Mesendoderm (in vitro differentiated cells): ENCODE data around the gene RIBC1.

ENCODE experiments used
- DNase-seq: peaks from one replicate; pipeline ENCODE4 v3.0.0; 2013
- H2AK5ac ChIP-seq: 2 replicates; pipeline ENCODE4 v1.6.1; 2013; ENCODE audit warnings: low read length, inconsistent platforms
- H2BK120ac ChIP-seq: 2 replicates; pipeline ENCODE4 v1.6.1; 2013; ENCODE audit warnings: low read depth, mild to moderate bottlenecking, low read length, moderate library complexity, mixed read lengths
- H2BK15ac ChIP-seq: replicated peaks from 2 replicates; pipeline ENCODE4 v1.6.1; 2013; ENCODE audit warnings: low read depth, mild to moderate bottlenecking, moderate library complexity
- H2BK5ac ChIP-seq: 2 replicates; pipeline ENCODE4 v1.6.1; 2013; ENCODE audit warnings: low read length, inconsistent platforms
- H3K18ac ChIP-seq: 2 replicates; pipeline ENCODE4 v1.6.1; 2013; ENCODE audit warnings: mild to moderate bottlenecking, low read length, mixed read lengths
- H3K23ac ChIP-seq: one replicate; pipeline ENCODE4 v1.6.1; 2013; ENCODE audit warnings: low read length
- H3K27ac ChIP-seq: 2 replicates; pipeline ENCODE4 v1.5.1; 2013; ENCODE audit warnings: low read depth, mild to moderate bottlenecking, inconsistent platforms, low read length, moderate library complexity
- H3K27me3 ChIP-seq: 2 replicates; pipeline ENCODE4 v1.6.1; 2013; ENCODE audit warnings: low read length, control low read depth, mild to moderate bottlenecking, inconsistent platforms; ENCODE audit not compliant: insufficient read depth, poor library complexity
- H3K36me3 ChIP-seq: 2 replicates; pipeline ENCODE4 v1.6.1; 2013; ENCODE audit warnings: low read length, inconsistent platforms; ENCODE audit not compliant: control insufficient read depth, insufficient read depth
- H3K4ac ChIP-seq: one replicate; pipeline ENCODE4 v1.6.1; 2013; ENCODE audit warnings: low read depth, mild to moderate bottlenecking, low read length, moderate library complexity
- H3K4me1 ChIP-seq: 2 replicates; pipeline ENCODE4 v1.6.1; 2013; ENCODE audit warnings: low read depth, low read length, inconsistent platforms; ENCODE audit not compliant: control insufficient read depth
- H3K4me2 ChIP-seq: 2 replicates; pipeline ENCODE4 v1.6.1; 2013; ENCODE audit warnings: low read length
- H3K4me3 ChIP-seq: 2 replicates; pipeline ENCODE4 v1.5.1; 2013; ENCODE audit warnings: mild to moderate bottlenecking, low read length
- H3K56ac ChIP-seq: one replicate; pipeline ENCODE4 v1.6.1; 2013; ENCODE audit warnings: low read length
- H3K79me1 ChIP-seq: 2 replicates; pipeline ENCODE4 v1.6.1; 2013; ENCODE audit warnings: low read length, inconsistent platforms
- H3K79me2 ChIP-seq: 2 replicates; pipeline ENCODE4 v1.6.1; 2013; ENCODE audit warnings: mild to moderate bottlenecking, low read length; ENCODE audit not compliant: control insufficient read depth, insufficient read depth
- H3K9ac ChIP-seq: 2 replicates; pipeline ENCODE4 v1.6.1; 2013; ENCODE audit warnings: low read length, inconsistent platforms
- H4K5ac ChIP-seq: one replicate; pipeline ENCODE4 v1.6.1; 2013; ENCODE audit warnings: low read length
- H4K8ac ChIP-seq: one replicate; pipeline ENCODE4 v1.6.1; 2013; ENCODE audit warnings: low read depth, mild to moderate bottlenecking, control low read depth, low read length, moderate library complexity
- WGBS: extraction: QIAGEN DNeasy Blood & Tissue Kit; methylation state at CpG from one replicate; pipeline ENCODE4 v1.1.7; 2013; ENCODE audit warnings: low lambda C conversion rate, missing lambda C conversion rate; ENCODE audit not compliant: insufficient coverage; ENCODE audit errors: extremely low coverage; 5-methylcytosine and 5-hydroxymethylcytosine counted together

Gene RIBC1

DNA sequence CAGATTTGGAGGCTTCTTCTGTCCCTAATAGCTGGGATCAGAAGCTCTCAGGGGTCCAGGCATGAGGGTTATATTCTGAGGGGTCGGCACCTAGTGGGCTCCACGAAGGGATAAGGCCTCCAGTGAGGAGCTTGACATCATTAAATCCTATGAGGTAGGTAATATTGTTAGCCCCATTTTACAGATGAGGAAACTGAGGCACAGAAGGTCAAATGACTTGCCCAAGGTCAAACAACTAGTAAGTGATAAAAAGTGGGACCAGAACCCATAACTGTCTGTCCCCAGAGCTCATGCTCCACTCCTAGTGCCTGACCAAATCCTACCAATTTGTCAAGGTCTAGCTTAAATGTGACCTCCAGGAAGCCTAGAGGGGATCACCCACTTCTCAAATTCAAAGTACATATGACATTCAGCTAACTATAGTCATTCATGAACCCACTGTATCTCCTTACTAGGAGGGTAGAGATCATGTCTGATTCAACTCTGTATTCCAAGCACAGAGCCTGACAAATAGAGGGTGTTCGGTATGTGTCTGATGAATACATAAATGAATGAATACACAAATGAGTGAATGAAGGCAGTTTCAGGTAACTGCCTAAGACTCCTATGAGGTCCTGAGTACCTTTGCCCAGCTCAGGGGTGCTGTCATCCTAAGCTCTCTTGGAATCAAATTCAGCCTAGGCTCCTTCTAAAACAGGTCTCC is 43.5 kb upstream of the RIBC1 start:
- Histone ChIP-seq H3K4ac (no peak overlapping the region), H3K4me2 (no peak overlapping the region), H3K18ac (no peak overlapping the region), H2AK5ac (no peak overlapping the region), H3K79me2 (no peaks in the 10 kb centered on the region), H4K5ac (no peak overlapping the region), H3K36me3 (peaks cover 5% of the 10 kb centered on the region), H4K8ac (no peak overlapping the region), H3K23ac (no peak overlapping the region), H3K79me1 (no peaks in the 10 kb centered on the region), H2BK5ac (no peak overlapping the region), H2BK15ac (no peak overlapping the region), H2BK120ac (no peak overlapping the region), H3K9ac (no peak overlapping the region), H3K4me1 (no peaks in the 10 kb centered on the region), H3K27ac (no peak overlapping the region), H3K4me3 (no peak overlapping the region), H3K27me3 (no peaks in the 10 kb centered on the region), H3K56ac (no peak overlapping the region)
- no peak for DNase-seq
- no CpG with 5 or more reads among the region's 3 CpGs for WGBS

DNA sequence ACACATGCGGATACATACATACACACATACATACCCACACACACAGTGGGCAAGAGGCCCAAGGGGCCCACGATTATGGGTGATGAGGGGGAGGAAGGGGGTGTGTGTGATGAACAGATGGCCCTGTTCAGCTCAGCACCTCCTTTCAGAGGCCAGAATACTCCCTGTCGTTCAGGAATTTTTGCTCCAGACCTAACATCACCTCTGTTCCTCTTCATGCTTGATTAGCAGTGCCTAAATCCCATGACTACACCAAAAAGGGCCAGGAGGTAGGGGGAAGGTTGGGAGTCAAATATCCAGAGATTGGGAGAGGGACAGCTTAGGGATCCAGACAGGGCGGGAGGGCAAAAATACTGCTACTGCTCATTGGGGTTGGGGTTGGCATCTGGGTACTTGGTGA is 42.9 kb upstream of the RIBC1 start:
- Histone ChIP-seq H2BK15ac (no peak overlapping the region), H2BK5ac (no peak overlapping the region), H3K27me3 (no peaks in the 10 kb centered on the region), H2AK5ac (no peak overlapping the region), H2BK120ac (no peak overlapping the region), H4K8ac (no peak overlapping the region), H3K4ac (no peak overlapping the region), H3K36me3 (peaks cover 5% of the 10 kb centered on the region), H4K5ac (no peak overlapping the region), H3K56ac (no peak overlapping the region), H3K79me1 (no peaks in the 10 kb centered on the region), H3K4me2 (no peak overlapping the region), H3K79me2 (no peaks in the 10 kb centered on the region), H3K18ac (no peak overlapping the region), H3K4me1 (no peaks in the 10 kb centered on the region), H3K9ac (no peak overlapping the region), H3K4me3 (no peak overlapping the region), H3K23ac (no peak overlapping the region), H3K27ac (no peak overlapping the region)
- no CpG with 5 or more reads among the region's 4 CpGs for WGBS
- DNase-seq: no peak

DNA sequence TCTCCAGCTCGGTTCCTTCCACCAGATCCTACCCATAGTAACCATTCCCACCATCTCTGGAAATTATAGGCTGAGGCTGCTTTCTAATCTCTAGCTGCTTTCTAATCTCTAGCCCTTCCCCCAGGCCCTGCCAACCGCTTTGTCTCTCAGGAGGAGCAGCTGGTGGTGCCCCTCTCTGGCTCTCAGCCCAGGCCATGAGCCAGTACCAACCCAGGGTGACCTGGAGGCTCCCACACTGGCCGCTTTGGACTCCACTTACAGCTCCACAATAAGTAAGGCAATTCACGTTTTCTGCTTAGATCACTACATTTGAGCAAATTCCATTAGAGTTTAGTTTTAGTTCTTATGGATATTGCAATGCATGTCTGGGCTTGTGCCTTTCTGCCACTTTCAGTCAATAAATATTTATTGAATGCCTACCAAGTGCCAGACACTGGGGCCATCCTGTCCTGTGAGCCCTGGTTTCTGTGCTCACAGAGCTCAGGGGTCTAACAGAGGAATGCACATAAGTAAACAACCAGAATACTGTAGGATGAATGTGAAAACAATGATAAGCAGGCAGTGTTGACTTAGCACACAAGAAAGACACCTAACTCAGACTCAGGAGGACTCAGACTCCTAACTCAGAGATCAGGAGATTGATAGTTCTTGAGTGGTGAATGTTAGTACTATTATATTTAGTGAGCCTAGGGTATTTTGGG is 39.1 kb upstream of the RIBC1 start:
- WGBS: no CpG with 5 or more reads among the region's 4 CpGs
- Histone ChIP-seq H3K27ac (no peak overlapping the region), H3K36me3 (peaks cover 5% of the 10 kb centered on the region), H4K5ac (no peak overlapping the region), H4K8ac (no peak overlapping the region), H3K4ac (no peak overlapping the region), H2BK5ac (no peak overlapping the region), H3K23ac (no peak overlapping the region), H3K4me2 (no peak overlapping the region), H3K27me3 (no peaks in the 10 kb centered on the region), H3K18ac (no peak overlapping the region), H3K4me3 (no peak overlapping the region), H2AK5ac (no peak overlapping the region), H3K79me2 (no peaks in the 10 kb centered on the region), H3K56ac (no peak overlapping the region), H3K79me1 (no peaks in the 10 kb centered on the region), H2BK120ac (no peak overlapping the region), H3K4me1 (no peaks in the 10 kb centered on the region), H3K9ac (no peak overlapping the region), H2BK15ac (no peak overlapping the region)
- no peak for DNase-seq

DNA sequence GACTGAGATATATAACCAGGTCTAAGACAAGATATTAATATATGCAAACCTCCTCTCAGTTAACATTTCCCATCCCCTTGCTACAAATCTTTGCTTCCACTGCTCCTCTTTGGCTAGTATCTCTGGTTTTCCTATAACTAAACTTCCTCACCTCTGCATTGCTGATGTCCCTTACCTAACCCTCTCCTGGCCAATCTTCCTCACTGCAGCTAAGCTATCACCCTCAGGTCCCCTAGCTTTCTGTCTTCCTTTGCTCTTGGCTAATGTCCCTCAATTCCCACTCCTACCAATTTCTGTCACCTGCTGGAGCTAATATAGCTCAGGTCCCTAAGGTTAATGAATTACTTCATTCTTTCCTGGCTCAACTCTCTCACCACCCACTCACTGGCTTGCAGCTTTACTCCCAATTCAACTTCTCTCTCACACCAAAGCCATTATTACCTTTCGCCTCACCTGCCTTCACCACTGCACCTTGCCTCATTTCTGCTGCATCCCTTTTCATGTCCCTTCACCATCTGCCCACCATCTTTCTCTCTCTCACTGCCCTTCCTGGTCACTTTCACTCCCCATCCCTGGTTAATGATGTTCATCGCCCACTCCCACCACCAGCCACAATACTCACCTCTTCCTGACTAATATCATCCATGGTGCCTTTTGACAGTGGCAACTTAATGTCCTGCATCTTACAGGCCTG is 26.9 kb upstream of the RIBC1 start:
- Histone ChIP-seq H4K5ac (no peak overlapping the region), H2BK5ac (no peak overlapping the region), H3K4me1 (no peaks in the 10 kb centered on the region), H3K27ac (no peak overlapping the region), H3K4me2 (no peak overlapping the region), H3K23ac (no peak overlapping the region), H3K4me3 (no peak overlapping the region), H2AK5ac (no peak overlapping the region), H3K79me1 (no peaks in the 10 kb centered on the region), H2BK15ac (no peak overlapping the region), H4K8ac (no peak overlapping the region), H3K9ac (no peak overlapping the region), H3K36me3 (no peaks in the 10 kb centered on the region), H3K27me3 (no peaks in the 10 kb centered on the region), H3K18ac (no peak overlapping the region), H3K56ac (no peak overlapping the region), H3K4ac (no peak overlapping the region), H2BK120ac (no peak overlapping the region), H3K79me2 (no peaks in the 10 kb centered on the region)
- no peak for DNase-seq
- no CpG with 5 or more reads among the region's 2 CpGs for WGBS

DNA sequence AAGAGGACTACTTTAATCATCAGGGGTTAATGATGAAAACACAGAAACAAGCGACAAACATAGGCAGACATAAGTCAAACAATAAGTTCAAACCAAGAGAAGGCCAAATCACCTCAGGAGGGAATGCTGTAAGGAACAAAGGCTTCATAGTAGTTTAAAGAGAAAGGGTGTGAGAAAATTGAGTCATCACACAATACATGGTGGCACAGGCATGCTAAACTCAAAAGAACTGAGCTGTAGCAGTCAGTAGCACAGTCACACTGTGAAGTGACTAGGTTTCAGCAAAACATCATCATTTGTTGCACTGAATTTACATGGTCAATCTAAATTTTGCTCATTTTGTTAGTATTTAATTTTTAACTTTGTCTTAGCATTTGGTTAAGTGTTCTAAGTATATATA is 24.5 kb upstream of the RIBC1 start:
- H3K9ac ChIP-seq: no peak overlapping the region
- H2AK5ac ChIP-seq: no peak overlapping the region
- H3K23ac ChIP-seq: no peak overlapping the region
- no peak overlapping the region for H3K18ac ChIP-seq
- H3K36me3 ChIP-seq: no peaks in the 10 kb centered on the region
- no peak overlapping the region for H3K4me2 ChIP-seq
- H2BK15ac ChIP-seq: no peak overlapping the region
- no CpG with 5 or more reads among the region's 1 CpG for WGBS
- H2BK5ac ChIP-seq: no peak overlapping the region
- H2BK120ac ChIP-seq: no peak overlapping the region
- no peak overlapping the region for H4K5ac ChIP-seq
- no peak overlapping the region for H3K56ac ChIP-seq
- no peak overlapping the region for H4K8ac ChIP-seq
- no peaks in the 10 kb centered on the region for H3K79me1 ChIP-seq
- no peak overlapping the region for H3K4me3 ChIP-seq
- no peaks in the 10 kb centered on the region for H3K4me1 ChIP-seq
- no peaks in the 10 kb centered on the region for H3K27me3 ChIP-seq
- no peak for DNase-seq
- H3K27ac ChIP-seq: no peak overlapping the region
- no peaks in the 10 kb centered on the region for H3K79me2 ChIP-seq
- H3K4ac ChIP-seq: no peak overlapping the region
